Activated CD8-positive, alpha-beta T cell treated with anti-CD3 and anti-CD28 coated beads, Interleukin-2, amount 10 ng/mL, durations not matched to agents 7 days and 5 days (primary cell): Measurements from ENCODE around the gene ZNF91. TPM values are rescaled to one million over a fixed set of nuclear protein-coding genes. Genes with fewer than 3 reads are reported as not detected.

Experiments
- total RNA-seq, 2 experiments: library from RNA; stranded (reverse); gene quantifications; one replicate each; pipeline ENCODE4 v1.2.3, GENCODE V29; 2021

The ZNF91 gene
- total RNA-seq, 2 experiments from 2014 or later, result 32.0 to 35.8 TPM

Other genes with a start within 250 kb of the ZNF91 start
- gene ZNF724, start 145.1 kb downstream of the ZNF91 start, total RNA-seq, result 10 to 100 TPM; 16.1 to 17.4 TPM